HL-60/S4 (cell line): ENCODE measurements around the gene PRMT6.
"Not testable (repeated sequence)": the region's sequence is repeated elsewhere in the genome, so short reads cannot be mapped to it uniquely, and the experiment has no call there.

ENCODE experiments used
- in situ Hi-C: fragments of 300-500 bp; cut with MboI; formaldehyde crosslinking; loops from 2 replicates; pipeline ENCODE4 v1.14.3; 2022; ENCODE audit warnings: low sequenced_read_pairs

Gene PRMT6

DNA sequence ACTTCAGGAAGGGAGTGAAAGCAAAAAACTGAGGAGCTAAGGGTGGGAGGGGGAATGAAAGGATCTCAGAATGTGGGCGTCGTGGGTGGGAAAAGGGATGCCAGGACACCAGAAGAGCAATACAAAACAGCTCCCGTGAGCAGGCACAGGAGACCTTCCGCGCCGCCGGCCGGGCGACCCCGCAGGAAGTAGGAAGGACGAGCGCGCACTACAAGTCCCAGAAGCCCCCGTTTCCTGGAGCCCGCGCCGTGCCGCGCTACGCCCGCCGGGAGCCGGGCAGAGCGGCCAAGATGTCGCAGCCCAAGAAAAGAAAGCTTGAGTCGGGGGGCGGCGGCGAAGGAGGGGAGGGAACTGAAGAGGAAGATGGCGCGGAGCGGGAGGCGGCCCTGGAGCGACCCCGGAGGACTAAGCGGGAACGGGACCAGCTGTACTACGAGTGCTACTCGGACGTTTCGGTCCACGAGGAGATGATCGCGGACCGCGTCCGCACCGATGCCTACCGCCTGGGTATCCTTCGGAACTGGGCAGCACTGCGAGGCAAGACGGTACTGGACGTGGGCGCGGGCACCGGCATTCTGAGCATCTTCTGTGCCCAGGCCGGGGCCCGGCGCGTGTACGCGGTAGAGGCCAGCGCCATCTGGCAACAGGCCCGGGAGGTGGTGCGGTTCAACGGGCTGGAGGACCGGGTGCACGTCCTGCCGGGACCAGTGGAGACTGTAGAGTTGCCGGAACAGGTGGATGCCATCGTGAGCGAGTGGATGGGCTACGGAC lies at the start of gene PRMT6:
TSS of gene PRMT6 (plus strand) at position 249 of the 771 bp plus-strand sequence. CDS start at position 291, 42 bp downstream.
- in situ Hi-C loops, result no loop called here

DNA sequence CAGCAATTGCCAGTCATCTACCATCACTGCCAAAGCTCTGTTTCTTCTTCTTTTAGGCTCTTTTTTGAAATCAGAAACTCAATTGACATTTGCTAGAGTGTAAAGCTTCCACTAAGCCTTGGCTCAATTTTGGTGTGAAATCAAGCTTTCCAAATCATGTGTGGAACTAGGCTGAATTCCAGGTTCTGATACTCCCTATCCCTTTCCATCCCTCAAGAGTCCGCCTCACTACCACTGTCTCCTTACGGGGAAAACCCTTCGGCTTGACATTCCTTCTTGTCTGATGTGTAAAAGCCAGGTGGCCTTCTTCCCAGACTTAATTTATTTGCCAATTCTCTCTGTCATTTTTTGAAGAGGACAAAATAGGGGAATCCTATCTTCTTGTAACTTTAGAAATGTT lies 47.2 kb upstream of the PRMT6 start:
- in situ Hi-C loops, result no loop called here

DNA sequence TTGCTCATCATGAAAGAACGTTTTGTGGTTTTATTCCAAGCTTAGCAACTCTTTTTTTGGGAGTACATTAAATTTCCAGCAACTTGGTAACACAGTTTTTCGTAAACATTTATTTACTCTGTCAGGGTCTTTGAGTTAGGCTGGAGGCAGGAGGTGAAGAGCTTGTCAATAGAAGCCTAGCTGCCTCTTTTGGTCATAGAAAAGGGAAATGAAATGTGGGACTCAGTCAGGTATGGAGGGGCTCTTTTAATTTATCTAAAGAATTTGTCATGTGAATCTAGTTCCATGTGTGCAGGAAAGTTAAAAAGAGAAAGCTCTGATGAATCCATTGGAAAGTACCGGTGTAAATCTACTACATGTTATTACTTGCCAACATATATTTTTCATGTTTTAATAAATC lies 45.9 kb upstream of the PRMT6 start:
- in situ Hi-C loops, result no loop called here

GRCh38 chr1:107016376-107016978 lies 40.0 kb upstream of the PRMT6 start:
- in situ Hi-C loops, result no loop called here

DNA sequence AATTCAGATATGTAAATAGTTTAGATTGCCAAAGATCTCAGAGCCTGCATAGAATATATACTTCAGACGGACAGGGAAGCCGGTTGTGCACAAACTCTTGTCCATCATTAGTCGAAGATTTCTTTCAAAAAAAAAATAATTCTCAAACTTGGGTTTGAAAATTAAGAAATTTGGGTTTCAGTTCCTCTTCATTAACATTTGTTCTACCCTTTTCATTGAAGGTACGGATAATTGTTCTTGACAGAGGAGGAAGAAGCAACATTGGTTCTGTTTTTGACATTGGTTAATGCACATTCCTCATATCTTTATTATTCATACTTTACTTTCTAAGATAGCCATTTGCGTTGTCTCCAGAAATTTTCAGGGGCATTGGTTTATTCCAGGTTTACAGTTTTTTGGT lies 38.0 kb upstream of the PRMT6 start:
- in situ Hi-C loops, result no loop called here

- in situ Hi-C loops, result no loop called here
Observed at GRCh38 chr1:107019166-107019565, 37.3 kb upstream of the PRMT6 start.

DNA sequence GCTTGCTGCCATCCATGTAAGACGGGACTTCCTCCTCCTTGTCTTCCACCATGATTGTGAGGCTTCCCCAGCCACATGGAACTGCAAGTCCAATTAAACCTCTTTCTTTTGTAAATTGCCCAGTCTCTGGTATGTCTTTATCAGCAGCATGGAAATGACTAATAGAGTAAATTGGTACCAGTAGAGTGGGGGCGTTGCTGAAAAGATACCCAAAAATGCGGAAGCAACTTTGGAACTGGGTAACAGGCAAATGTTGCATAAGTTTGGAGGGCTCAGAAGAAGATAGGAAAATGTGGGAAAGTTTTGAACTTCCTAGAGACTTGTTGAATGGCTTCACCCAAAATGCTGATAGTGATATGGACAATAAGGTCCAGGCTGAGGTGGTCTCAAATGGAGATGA lies 17.6 kb upstream of the PRMT6 start:
- in situ Hi-C loops, result not testable (repeated sequence)

GRCh38 chr1:107044310-107045220 lies 11.9 kb upstream of the PRMT6 start:
- in situ Hi-C loops, result not testable (repeated sequence)

- in situ Hi-C loops, result no loop called here
Observed at GRCh38 chr1:107047602-107048001, 8.9 kb upstream of the PRMT6 start.

- in situ Hi-C loops, result no loop called here
Observed at GRCh38 chr1:107048241-107048640, 8.2 kb upstream of the PRMT6 start.

GRCh38 chr1:107051266-107051665 lies 5.2 kb upstream of the PRMT6 start:
- in situ Hi-C loops, result no loop called here

DNA sequence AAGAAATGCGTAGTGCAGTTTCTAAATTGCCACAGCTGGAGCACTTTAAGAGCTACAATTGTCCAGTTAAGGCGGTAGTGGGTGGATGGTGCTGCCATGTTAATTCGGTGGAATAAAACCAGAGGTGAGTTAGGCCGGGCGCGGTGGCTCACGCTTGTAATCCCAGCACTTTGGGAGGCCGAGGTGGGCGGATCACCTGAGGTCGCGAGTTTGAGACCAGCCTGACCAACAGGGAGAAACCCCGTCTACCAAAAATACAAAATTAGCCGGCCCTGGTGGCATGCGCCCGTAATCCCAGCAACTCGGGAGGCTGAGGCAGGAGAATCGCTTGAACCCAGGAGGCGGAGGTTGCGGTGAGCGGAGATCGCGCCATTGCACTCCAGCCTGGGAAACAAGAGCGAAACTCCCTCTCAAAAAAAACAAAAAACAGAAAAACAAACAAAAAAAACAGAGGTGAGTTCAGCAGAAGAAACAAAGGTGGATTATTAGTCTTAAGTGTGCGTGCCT lies 502 bp upstream of the PRMT6 start:
- in situ Hi-C loops, result not testable (repeated sequence)

GRCh38 chr1:107057197-107058133 lies 991 bp downstream of the PRMT6 start:
- in situ Hi-C loops, result no loop called here

DNA sequence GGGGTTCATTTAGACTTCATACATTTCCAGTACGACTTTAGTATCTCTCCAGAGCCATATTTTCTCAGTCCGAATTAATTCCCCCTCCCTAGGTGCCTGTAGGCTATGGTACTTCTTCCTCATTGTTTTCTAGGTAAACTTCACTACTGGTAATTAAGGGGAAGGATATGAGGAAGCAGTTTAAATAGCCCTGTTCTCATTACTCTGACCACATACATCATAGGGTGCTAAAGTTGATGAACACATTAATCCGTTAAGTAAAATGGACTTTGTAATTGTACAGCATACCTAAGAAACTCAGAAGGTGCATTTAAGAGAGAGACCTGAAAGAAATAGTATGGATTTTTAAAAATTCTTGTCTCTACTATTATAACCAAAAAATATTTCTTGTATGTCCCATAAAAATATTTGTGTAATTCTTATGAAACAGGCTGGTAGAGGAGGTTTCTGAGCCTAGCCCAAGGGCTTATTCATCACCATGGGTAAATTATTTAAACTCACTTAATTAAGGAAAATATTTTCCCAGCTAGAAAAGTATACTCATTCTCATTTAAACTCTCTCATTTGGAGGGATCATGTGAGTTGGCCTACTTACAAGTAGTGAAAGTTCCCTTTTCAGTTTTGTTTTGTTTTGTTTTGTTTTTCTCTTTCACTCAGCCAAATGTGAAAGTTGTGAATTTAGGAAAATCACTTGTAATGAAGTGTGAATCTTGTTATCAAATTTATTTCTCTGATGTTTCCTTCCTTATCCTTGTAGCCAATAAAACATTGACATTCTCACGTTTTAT lies 2.0 kb downstream of the PRMT6 start:
- in situ Hi-C loops, result no loop called here

- in situ Hi-C loops, result no loop called here
Observed at GRCh38 chr1:107061886-107062285, 5.4 kb downstream of the PRMT6 start.

GRCh38 chr1:107073493-107073892 lies 17.0 kb downstream of the PRMT6 start:
- in situ Hi-C loops, result no loop called here

DNA sequence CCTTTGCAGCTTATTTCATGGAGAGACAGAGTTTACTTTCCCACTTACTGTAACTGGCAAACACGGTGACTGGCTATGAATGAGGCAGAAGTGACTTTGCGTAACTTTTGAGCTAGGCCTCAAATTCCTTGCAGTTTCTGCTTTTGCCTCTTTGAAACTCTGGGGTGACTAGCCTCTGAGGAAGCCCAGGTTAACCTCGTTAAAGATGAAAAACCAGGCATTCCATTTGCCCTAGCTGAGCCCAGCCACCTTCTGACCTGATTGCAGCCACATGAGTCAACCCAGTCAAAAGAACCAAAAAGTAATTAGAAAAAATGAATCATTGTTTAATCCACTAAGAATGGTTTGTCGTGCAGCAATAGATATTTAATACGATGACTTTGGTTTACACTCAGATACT lies 20.4 kb downstream of the PRMT6 start:
- in situ Hi-C loops, result no loop called here

GRCh38 chr1:107079249-107079648 lies 22.8 kb downstream of the PRMT6 start:
- in situ Hi-C loops, result no loop called here

DNA sequence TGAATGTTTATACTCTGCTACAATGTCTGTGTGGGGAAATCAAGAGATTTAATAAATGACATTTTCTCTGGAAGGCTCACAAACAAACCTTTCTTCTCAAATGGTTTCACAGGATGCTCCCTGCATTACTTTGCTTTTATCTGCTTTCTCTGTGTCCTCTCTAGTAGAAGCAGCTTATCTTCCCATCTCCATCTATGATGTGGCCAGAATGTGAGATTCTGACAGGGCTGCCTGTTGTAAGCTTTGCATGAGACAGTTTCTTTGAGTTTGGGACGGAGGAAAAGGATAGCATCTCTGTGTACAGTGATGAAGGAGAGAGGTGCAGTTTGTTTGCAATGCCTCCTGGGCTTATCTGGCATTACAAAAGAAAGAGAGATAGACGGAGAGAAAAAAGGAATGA lies 24.6 kb downstream of the PRMT6 start:
- in situ Hi-C loops, result no loop called here
